DMS53 (cell line): ENCODE measurements around the gene CRTC3.
A peak's percentile ranks its signal among the peaks of the same experiment; 100 is the strongest.

Experiments used
- DNase-seq: peaks from one replicate; lab custom pipeline; 2025; lab: John Stamatoyannopoulos, UW

CRTC3 gene

GRCh38 chr15:90594301-90594738, 64.6 kb downstream of the CRTC3 start:
- peak; percentile 90 for DNase-seq

GRCh38 chr15:90595763-90596155, 66.0 kb downstream of the CRTC3 start:
- no peak for DNase-seq

DNA sequence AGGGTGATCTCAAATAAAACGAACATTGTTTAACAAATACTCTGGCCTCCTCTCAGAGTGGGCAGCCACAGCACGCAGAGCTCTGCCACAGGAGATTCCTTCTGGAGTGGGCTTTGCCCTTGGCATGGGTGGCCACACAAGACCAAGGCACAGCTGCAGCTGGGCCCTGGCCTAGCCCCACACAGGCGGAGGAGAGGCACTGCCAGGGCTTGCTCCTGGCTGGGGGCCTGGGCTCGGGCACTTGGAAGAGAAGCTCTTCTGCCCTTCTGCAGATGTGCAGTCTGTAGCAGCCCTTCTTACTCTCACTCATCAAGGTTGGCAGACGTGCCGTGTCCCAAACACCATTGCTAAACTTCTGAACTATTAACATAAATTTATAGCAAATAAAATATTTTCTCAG, 67.2 kb downstream of the CRTC3 start:
- DNase-seq, result no peak

- DNase-seq, result no peak
Measured at GRCh38 chr15:90597577-90597976, 67.9 kb downstream of the CRTC3 start.

DNA sequence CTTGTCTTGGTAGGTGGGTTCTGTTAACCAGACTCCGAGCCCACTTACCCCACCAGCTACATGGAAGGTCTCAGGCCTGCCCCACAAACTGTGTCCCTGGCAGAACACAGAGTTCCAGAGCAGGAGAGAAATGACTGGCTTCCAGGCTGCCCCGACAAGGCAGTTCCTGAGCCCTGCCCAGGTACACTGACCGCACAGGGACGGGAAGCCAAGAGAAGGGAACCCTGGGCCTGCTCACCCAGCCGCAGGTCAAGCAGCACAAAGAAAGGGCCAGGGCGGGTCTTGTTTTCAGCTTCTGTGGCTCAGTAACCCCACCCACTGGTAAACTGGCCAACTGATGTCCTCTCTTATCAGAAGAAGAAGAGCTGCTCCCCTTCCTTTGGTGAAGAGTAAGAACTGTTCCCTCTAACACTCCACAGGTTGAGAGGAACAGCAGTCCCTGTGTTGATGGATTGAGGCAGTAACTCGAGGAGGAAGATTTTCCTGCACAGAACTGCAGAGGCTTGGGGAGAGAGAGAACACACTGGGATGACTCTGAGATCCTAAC, 68.4 kb downstream of the CRTC3 start:
- DNase-seq, result no peak

DNA sequence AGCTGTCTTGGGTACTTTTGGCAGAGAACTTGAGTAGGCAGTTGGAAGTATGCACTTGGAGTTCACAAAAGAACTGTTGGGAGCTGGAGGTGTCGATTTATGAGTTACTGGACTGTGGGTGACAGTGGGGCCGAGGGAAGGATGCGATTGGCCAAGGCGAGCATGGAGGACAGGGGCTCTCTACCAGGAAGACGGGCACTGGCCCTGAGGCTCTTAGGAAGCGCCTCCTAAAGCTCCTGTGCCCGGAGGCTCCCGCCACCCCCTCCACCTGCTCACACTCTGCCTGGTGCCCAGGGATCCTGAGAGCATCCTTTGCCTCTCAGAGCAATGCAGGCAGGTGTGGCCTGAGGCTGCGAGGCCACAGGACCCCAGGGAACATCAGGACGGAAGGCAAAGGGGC, 69.0 kb downstream of the CRTC3 start:
- no peak for DNase-seq

DNA sequence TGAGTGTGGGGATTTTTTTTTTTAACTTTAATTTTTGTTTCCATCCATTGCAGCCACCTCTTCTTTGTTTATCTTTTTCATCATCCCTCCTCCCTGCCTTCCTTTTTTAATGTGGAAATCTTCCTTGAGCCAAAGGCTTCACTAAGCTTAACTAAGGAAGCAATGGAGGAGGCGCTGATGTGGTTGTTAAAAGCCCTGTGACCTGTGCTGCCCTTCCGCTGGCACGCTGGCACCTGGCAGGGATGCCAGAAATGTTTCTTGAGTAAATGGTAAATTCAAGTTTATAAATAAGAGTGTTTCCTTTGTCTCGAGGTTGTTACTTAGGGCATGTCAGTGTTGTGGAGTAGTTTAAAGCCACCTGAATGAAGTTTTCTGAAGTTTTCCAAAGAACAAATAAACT, 69.4 kb downstream of the CRTC3 start:
- DNase-seq, result no peak

DNA sequence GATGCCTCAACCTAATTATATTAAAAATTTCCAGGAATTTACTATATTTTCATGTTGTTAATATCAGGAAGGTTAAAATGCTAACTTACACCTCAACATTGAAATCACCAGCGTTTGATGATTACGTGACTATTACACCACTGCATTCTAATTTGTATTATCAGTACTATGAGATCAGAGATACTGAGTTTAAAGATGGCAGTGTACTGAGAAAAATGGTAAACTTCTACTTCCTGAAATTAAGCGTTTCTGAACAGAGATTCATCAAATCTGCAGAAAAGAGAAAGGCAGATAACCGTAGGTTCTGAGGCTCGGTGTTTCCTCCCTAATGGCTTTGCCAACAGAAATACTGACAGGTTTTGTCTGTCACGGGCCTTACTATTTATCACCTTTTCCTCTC, 69.9 kb downstream of the CRTC3 start:
- no peak for DNase-seq

- no peak for DNase-seq
Measured at GRCh38 chr15:90600954-90601353, 71.2 kb downstream of the CRTC3 start.

- peak; percentile 14 for DNase-seq
Measured at GRCh38 chr15:90603893-90604292, 74.2 kb downstream of the CRTC3 start.

GRCh38 chr15:90606641-90607040, 76.9 kb downstream of the CRTC3 start:
- no peak for DNase-seq

GRCh38 chr15:90607361-90607760, 77.6 kb downstream of the CRTC3 start:
- peak; percentile 97 for DNase-seq

GRCh38 chr15:90609242-90610180, 79.8 kb downstream of the CRTC3 start:
- DNase-seq, result no peak

- DNase-seq, result peak; percentile 31
Measured at GRCh38 chr15:90610190-90610589, 80.5 kb downstream of the CRTC3 start.

GRCh38 chr15:90611157-90611556, 81.4 kb downstream of the CRTC3 start:
- DNase-seq, result no peak

GRCh38 chr15:90617171-90617570, 87.4 kb downstream of the CRTC3 start:
- no peak for DNase-seq

DNA sequence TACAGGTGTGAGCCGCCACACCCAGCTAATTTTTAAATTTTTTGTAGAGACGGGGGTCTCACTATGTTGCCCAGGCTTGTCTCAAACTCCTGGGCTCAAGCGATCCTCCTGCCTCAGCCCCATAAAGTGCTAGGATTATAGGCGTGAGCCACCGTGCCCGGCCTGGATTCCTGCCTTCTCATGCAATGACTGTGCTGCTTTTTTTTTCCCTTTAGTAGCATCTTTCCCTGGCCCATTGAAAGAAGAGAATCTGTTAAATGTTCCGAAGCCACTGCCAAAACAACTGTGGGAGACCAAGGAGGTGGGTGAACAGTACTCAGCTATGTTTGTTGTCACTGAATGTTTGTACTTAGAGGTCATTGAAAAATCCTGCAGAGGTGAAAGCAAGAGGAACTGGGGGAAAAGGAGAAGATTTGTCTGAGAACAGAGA, 88.0 kb downstream of the CRTC3 start:
- peak; percentile 8 for DNase-seq

GRCh38 chr15:90618330-90619125, 88.8 kb downstream of the CRTC3 start:
- DNase-seq, result peak; percentile 58

GRCh38 chr15:90619468-90619867, 89.7 kb downstream of the CRTC3 start:
- no peak for DNase-seq

DNA sequence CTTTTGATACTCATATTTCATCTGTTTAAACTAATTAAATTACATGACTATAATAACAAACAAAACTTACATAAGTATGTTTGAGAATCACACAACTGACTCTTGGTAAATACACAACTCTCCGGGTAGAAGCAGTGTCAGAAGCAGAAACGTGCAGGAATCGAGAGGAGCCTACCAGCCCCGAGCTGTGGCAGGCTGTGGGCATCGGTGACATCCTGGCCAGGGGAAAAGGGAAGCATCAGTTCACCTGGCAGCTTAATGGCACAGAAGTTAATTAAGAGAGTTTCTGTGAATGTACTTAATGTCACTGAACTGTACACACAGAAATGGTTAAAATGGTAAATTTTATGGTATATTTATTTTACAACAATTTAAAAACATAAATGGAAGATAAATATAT, 90.2 kb downstream of the CRTC3 start:
- DNase-seq, result no peak

GRCh38 chr15:90620379-90621067, 90.8 kb downstream of the CRTC3 start:
- DNase-seq, result no peak

DNA sequence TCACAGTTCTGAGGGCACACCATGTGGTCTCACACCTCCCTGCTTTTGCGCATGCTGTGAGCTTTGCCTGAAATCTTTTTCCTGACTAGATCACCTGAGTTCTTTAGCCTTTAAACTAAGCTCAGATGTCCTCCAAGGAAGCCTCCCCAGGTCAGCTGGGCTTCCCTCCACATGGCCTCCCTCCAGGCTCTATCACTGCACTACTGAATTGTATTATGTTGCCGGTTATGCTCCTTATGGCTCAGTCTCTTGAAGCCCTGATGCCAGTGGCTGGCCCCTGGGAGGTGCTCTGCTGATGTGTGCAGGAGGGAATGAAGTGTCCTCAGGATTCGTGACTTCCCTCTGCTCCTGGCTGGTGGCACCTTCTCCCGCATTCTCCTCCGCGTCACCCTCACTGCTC, 94.1 kb downstream of the CRTC3 start:
- no peak for DNase-seq
